Measurements from ENCODE around the gene NNMT. TPM values are rescaled to one million over a fixed set of nuclear protein-coding genes. Genes with fewer than 3 reads are reported as not detected.
A peak's percentile ranks its signal among the peaks of the same experiment; 100 is the strongest.

The NNMT gene
- total RNA-seq, 8 experiments from 2014 or later = 0.22 to 73.1 (median 3.0) TPM

DNA sequence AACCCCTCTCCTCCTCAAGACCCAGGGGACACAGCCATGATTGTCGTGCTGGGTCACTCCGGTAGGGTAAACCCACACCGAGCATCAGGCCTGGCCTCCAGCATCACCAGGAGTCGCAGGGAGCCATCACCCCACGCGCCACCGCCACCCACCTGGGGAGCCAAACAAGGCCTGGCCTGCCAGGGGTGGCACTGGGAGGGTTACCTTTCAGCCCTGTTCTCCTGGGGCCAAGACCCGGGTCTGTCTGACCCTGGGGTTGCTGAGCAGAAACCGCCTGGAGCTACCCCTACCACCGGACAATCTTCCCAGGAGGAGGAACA, 39.3 kb upstream of the NNMT start:
- ATAC-seq (replicated peaks in 6 of 8) = no peak
- Histone ChIP-seq H3K27ac (peak overlapping the region; percentile 19 to 74), H3K4me3 (no peak overlapping the region), H3K4me1 (replicated peaks in 1 of 2) (peaks cover 58 to 78% of the 10 kb centered on the region in 2 donors)
- in situ Hi-C loops (cut with MboI; ENCODE audit: low pct_unique_long_range_greater_than_20kb in 2 of 9, low sequenced_read_pairs in 9 of 9, unreplicated experiment in 9 of 9) = loop anchor here in 8 of 9 experiments (10.0 to 25.0 kb wide), 5 partner anchors 220 to 945 kb away; partner anchors contain the start of genes HTR3A (in 3 of the 8), USP28 (in 3 of the 8) and TTC12 (in 1 of the 8)
- 37 to 47% (median 38%) methylated on average over 2 to 3 of the region's 10 CpGs; no CpG with 5 or more reads in 7 of the 10 experiments for WGBS, 10 experiments

DNA sequence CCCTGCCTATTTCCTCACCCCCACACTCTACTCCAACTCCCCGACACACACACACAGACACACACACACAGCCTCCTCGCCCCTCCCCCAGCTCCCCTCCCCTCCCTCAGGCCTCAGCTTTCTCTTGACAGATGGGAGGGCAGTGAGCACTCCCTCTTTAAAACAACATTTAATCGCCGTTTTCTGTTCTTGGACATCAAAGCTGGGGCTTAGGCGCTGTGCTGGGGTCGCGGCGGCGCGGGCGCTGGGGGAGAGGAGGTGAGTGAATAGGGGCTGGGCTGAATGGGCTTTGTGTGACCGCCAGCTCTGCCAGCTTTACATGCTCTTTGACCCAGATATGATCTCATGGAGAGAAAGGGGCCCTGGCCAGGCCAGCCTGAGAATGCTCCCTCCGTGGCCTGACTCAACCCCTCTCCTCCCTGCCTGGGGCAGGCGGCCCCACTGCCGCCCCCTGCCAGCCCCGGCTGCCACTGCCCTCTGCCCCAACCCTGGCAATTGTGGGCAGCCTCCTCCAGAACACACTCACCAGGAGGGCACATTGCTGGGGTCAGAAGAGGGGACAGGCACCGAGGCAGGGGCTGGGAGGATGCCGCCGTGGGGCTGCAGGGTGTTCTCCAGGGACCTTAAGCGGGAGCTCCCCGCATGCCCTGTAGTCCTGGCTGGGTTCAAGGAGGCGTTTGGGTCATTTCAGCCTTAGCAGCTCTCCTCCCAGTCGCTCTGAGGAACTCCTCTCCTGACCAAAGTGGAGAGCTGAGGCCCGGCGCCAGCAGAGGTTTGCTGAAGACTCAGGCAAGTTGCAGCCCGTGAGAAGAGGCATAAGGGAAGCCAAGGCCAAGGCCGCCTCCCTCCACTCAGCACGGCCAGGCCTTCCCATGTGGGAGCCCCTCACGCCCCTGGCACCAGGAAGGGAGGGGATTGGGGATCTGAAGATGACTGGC, 38.3 kb upstream of the NNMT start:
- ATAC-seq (replicated peaks in 6 of 8) = peak in 5 of 8 experiments; percentile 80 to 90 (median 83)
- in situ Hi-C loops (cut with MboI; ENCODE audit: low pct_unique_long_range_greater_than_20kb in 2 of 9, low sequenced_read_pairs in 9 of 9, unreplicated experiment in 9 of 9) = loop anchor here in 8 of 9 experiments (10.0 to 25.0 kb wide), 5 partner anchors 221 to 946 kb away; partner anchors contain the start of genes HTR3A (in 3 of the 8), USP28 (in 3 of the 8) and TTC12 (in 1 of the 8)
- 0 to 40% (median 10%) methylated on average over 1 of the region's 29 CpGs; no CpG with 5 or more reads in 4 of the 10 experiments for WGBS, 10 experiments

DNA sequence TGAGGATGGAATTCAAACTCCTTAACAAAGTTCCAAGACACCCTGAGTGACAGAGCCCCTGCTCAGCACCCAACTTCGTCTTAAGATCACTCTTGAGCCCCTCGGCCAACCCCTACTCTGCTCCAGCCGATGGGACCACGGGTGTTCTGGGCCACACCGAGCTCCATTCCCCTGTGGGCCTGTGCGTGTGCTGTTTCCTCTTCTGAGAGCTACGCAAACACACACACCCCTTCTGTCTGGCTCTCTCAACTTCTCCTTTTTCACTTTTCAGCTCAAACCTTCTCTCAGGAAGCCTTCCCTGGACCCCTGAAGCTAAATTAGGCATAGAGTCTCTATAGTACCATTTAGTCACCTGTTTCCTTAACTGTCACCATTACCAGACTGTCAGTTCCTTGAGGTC, 37.5 kb upstream of the NNMT start:
- no peak overlapping the region for H3K27ac ChIP-seq
- ATAC-seq (replicated peaks in 6 of 8) = no peak
- in situ Hi-C loops (cut with MboI; ENCODE audit: low pct_unique_long_range_greater_than_20kb in 2 of 9, low sequenced_read_pairs in 9 of 9, unreplicated experiment in 9 of 9) = loop anchor here in 8 of 9 experiments (10.0 to 25.0 kb wide), 5 partner anchors 221 to 946 kb away; partner anchors contain the start of genes HTR3A (in 3 of the 8), USP28 (in 3 of the 8) and TTC12 (in 1 of the 8)
- WGBS, 10 experiments = 50 to 100% (median 63%) methylated on average over 1 to 7 of the region's 7 CpGs; no CpG with 5 or more reads in 5 of the 10 experiments
- no peak overlapping the region for H3K4me3 ChIP-seq
- peaks cover 42 to 61% of the 10 kb centered on the region in 2 donors for H3K4me1 ChIP-seq (replicated peaks in 1 of 2)

More for the DNA sequence above, 38.3 kb upstream of the NNMT start:
- peak overlapping the region in 1 of 5 donors; percentile 18 for H3K4me3 ChIP-seq
- peak overlapping the region; percentile 19 to 74 for H3K27ac ChIP-seq
- H3K4me1 ChIP-seq (replicated peaks in 1 of 2) = peaks cover 50 to 69% of the 10 kb centered on the region in 2 donors

DNA sequence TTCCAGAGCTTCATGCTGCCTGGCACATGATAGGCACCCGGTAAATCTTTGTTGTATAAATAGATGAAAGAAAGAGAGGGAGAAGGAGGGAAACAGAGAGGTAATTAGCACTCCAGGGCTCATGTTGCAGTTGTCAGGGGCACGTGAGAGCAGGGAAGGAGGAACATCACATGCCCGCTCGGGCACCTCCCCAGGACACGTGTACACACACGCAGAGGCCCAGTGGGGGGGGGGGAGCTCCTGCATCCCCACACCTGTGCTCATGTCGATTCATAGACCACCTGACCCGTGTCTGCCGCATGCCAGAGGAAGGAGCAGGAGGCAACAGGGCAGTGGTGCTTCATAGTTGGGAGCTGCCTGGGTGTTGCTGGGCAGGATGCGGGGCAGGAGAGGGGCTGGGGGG, 37.1 kb upstream of the NNMT start:
- 0 to 100% (median 72%) methylated on average over 1 to 4 of the region's 10 CpGs; no CpG with 5 or more reads in 3 of the 10 experiments for WGBS, 10 experiments
- no peak for ATAC-seq (replicated peaks in 6 of 8)
- in situ Hi-C loops (cut with MboI; ENCODE audit: low pct_unique_long_range_greater_than_20kb in 2 of 9, low sequenced_read_pairs in 9 of 9, unreplicated experiment in 9 of 9) = loop anchor here in 8 of 9 experiments (10.0 to 25.0 kb wide), 5 partner anchors 222 to 947 kb away; partner anchors contain the start of genes HTR3A (in 3 of the 8), USP28 (in 3 of the 8) and TTC12 (in 1 of the 8)
- H3K4me1 ChIP-seq (replicated peaks in 1 of 2) = peaks cover 41 to 56% of the 10 kb centered on the region in 2 donors
- H3K4me3 ChIP-seq = no peak overlapping the region
- H3K27ac ChIP-seq = no peak overlapping the region

DNA sequence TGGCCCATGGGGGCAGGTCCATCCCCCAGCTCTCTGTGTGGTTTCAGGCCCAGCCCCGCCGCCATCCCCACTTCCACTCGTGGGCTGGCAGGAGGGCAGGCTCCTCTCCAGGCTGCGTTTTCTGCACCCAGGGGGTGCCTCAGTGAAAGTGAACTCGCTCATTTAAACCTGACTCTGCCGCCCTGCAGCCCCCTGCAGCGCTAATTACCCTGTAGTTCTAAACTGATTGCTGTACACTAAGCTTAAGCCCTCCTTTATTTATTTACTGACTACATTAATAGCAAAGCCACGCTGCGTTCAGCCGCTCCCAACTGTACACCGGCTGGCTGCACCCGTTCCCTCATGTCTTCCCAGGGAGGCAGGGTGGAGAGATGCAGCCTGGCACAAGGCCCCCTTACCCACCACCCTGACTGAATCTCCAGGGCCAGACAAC, 36.6 kb upstream of the NNMT start:
- WGBS, 10 experiments = 60 to 97% (median 88%) methylated on average over 1 to 5 of the region's 12 CpGs; no CpG with 5 or more reads in 5 of the 10 experiments
- in situ Hi-C loops (cut with MboI; ENCODE audit: low pct_unique_long_range_greater_than_20kb in 2 of 9, low sequenced_read_pairs in 9 of 9, unreplicated experiment in 9 of 9) = loop anchor here in 8 of 9 experiments (10.0 to 25.0 kb wide), 5 partner anchors 222 to 947 kb away; partner anchors contain the start of genes HTR3A (in 3 of the 8), USP28 (in 3 of the 8) and TTC12 (in 1 of the 8)
- no peak for ATAC-seq (replicated peaks in 6 of 8)
- Histone ChIP-seq H3K4me1 (replicated peaks in 1 of 2) (peaks cover 41 to 52% of the 10 kb centered on the region in 2 donors), H3K27ac (no peak overlapping the region), H3K4me3 (no peak overlapping the region)

DNA sequence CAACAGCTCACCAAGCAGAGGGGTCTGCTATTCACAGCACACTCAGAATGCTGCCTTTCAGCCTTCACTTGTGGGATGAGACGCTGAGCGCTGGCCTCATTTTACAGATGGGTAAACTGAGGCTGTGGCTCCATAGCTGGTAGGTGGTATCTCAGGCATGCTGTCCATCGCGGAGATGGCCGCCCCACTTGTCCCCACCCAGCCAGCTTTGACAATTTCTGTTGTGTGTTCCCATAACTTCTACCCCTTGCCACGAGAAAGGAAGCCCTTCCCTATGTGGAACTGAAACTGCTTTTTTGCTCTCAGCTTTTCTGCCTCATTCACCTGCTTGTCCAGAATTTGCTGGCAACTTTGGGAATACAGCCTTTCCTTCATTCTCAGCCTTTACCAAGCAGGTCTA, 36.1 kb upstream of the NNMT start:
- in situ Hi-C loops (cut with MboI; ENCODE audit: low pct_unique_long_range_greater_than_20kb in 2 of 9, low sequenced_read_pairs in 9 of 9, unreplicated experiment in 9 of 9) = loop anchor here (10.0 to 25.0 kb wide), 5 partner anchors 223 to 948 kb away; partner anchors contain the start of genes HTR3A (in 3 of the 9), USP28 (in 3 of the 9) and TTC12 (in 1 of the 9)
- H3K4me1 ChIP-seq (replicated peaks in 1 of 2) = peaks cover 37 to 47% of the 10 kb centered on the region in 2 donors
- ATAC-seq (replicated peaks in 6 of 8) = no peak
- no peak overlapping the region for H3K4me3 ChIP-seq
- H3K27ac ChIP-seq = no peak overlapping the region
- 50 to 100% (median 93%) methylated on average over 2 to 6 of the region's 6 CpGs; no CpG with 5 or more reads in 5 of the 10 experiments for WGBS, 10 experiments

DNA sequence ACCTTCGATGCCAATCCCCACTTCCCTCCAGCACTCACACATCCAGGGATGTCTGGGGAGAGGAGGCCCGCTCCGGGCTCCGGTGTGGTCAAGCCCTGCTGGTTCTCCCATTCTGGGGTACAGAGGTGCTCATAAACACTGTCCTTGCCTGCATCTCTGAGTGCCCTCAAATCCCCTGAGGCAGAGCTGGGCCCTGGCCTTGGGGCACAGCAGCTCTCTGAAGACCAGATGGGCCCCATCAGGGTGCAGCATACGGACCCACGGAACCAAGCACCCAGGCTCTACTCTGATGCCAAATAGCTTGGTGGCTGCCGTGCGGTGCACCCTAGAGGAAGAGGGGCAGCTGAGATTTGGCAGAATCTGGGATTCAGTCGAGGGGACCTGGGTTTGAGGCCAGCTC, 35.7 kb upstream of the NNMT start:
- Histone ChIP-seq H3K4me3 (no peak overlapping the region), H3K27ac (no peak overlapping the region), H3K4me1 (replicated peaks in 1 of 2) (peaks cover 33 to 43% of the 10 kb centered on the region in 2 donors)
- in situ Hi-C loops (cut with MboI; ENCODE audit: low pct_unique_long_range_greater_than_20kb in 2 of 9, low sequenced_read_pairs in 9 of 9, unreplicated experiment in 9 of 9) = loop anchor here (10.0 to 25.0 kb wide), 5 partner anchors 223 to 948 kb away; partner anchors contain the start of genes HTR3A (in 3 of the 9), USP28 (in 3 of the 9) and TTC12 (in 1 of the 9)
- ATAC-seq (replicated peaks in 6 of 8) = no peak
- WGBS, 10 experiments = 20 to 81% (median 76%) methylated on average over 1 to 3 of the region's 9 CpGs; no CpG with 5 or more reads in 6 of the 10 experiments

DNA sequence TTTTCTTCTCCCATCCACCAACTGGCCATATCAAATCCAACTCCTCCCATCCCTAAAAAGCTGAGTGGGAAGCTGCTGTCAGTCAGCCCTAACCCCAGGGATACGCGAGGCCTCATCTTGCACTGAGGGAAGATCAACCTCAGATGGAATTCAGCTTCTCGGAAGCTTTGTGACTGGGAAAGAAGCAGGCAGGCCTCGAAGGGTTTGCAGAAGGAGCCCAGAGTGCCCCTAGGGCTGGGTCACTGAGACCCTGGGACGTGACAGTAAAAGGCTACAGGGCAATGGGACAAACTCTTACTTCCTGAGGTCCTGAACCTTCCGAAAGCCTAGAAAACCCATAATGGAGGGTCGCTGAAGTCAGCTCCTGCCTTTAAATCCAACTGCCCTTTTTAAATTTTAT, 34.4 kb upstream of the NNMT start:
- Histone ChIP-seq H3K4me1 (replicated peaks in 1 of 2) (peaks cover 21 to 30% of the 10 kb centered on the region in 2 donors), H3K4me3 (no peak overlapping the region), H3K27ac (no peak overlapping the region)
- in situ Hi-C loops (cut with MboI; ENCODE audit: low pct_unique_long_range_greater_than_20kb in 2 of 9, low sequenced_read_pairs in 9 of 9, unreplicated experiment in 9 of 9) = loop anchor here (10.0 to 25.0 kb wide), 5 partner anchors 224 to 949 kb away; partner anchors contain the start of genes HTR3A (in 3 of the 9), USP28 (in 3 of the 9) and TTC12 (in 1 of the 9)
- 20 to 100% (median 71%) methylated on average over 1 to 7 of the region's 7 CpGs; no CpG with 5 or more reads in 5 of the 10 experiments for WGBS, 10 experiments
- ATAC-seq (replicated peaks in 6 of 8) = no peak

DNA sequence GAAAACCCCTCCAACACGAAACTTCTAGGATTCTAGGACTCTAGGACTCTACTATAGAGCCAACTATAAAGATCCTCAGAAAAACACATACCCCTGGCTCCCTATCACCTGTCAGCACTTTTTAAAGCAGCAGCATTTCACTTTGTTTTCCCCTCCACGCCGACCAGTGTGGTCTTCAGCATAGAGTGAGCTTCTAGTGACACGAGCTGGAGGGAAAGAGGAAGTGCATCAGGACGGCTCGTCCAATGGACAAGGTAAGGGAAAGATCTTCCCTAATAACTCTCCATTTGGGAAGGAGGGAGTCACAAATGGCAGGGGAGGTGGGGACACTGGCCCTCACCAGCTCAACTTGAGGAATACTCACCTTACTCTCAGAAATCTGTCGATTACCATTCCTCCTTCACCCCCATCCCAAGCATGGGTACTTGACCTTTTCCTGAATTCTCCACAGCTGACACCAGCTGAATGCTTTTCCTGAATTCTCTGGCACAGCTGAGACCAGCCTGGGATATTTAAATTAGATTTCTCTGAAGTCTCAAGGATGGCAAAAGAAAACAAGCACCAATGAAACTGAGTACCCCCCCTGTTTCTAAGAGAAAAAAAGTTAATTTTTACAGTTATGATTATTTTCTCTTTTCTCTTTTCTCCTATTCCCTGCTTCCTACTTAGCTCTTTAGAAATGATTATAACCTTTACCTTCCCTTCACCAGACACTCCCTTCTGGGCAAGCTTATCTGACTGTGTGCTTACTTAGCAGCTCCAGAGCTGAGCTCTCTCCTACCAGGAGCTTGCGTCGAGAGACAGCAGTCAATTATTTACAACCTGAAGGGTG, 33.3 kb upstream of the NNMT start:
- peak; percentile 34 to 91 (median 59) for ATAC-seq (replicated peaks in 6 of 8)
- H3K4me3 ChIP-seq = no peak overlapping the region
- peaks cover 10 to 19% of the 10 kb centered on the region in 2 donors for H3K4me1 ChIP-seq (replicated peaks in 1 of 2)
- H3K27ac ChIP-seq = no peak overlapping the region
- in situ Hi-C loops (cut with MboI; ENCODE audit: low pct_unique_long_range_greater_than_20kb in 2 of 9, low sequenced_read_pairs in 9 of 9, unreplicated experiment in 9 of 9) = loop anchor here (10.0 to 25.0 kb wide), 5 partner anchors 226 to 951 kb away; partner anchors contain the start of genes HTR3A (in 3 of the 9), USP28 (in 3 of the 9) and TTC12 (in 1 of the 9)
- 0 to 100% (median 23%) methylated on average over 1 to 8 of the region's 9 CpGs for WGBS, 10 experiments

DNA sequence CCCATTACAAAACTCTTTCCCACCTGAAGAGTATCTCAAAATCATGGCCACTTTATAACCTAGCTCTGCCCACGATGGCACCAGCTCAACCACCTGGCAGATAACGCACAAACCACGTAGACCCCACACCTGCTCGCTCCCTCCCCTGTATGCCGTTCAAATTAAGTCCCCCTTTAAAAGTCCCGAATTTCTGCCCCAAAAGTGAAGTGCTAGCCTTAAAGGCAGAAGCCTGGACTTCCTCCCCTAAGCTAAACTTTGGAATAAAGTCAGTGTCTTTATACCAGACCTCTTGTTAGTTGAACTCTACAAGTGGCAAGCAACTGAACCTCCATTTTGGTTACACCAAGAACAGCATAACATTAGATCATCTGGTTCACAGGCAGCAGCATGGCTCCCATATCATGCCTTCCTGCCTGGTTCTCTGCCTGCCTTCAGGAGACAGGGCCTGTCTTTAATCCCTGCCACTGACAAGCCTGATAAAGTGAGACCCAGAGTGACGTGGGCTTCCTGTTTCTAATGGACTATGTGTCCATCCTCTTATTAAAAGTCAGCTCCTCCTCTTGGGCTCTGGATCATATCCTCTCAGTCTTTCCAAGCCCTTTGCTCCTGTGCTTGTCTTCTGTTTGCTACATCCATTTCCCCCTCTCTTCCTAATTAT, 32.6 kb upstream of the NNMT start:
- H3K4me1 ChIP-seq (replicated peaks in 1 of 2) = peaks cover 3 to 11% of the 10 kb centered on the region in 2 donors
- in situ Hi-C loops (cut with MboI; ENCODE audit: low pct_unique_long_range_greater_than_20kb in 2 of 9, low sequenced_read_pairs in 9 of 9, unreplicated experiment in 9 of 9) = loop anchor here (10.0 to 25.0 kb wide), 5 partner anchors 226 to 951 kb away; partner anchors contain the start of genes HTR3A (in 3 of the 9), USP28 (in 3 of the 9) and TTC12 (in 1 of the 9)
- no peak for ATAC-seq (replicated peaks in 6 of 8)
- WGBS, 10 experiments = 0 to 100% (median 67%) methylated on average over 1 to 7 of the region's 7 CpGs; no CpG with 5 or more reads in 1 of the 10 experiments
- no peak overlapping the region for H3K4me3 ChIP-seq
- no peak overlapping the region for H3K27ac ChIP-seq

DNA sequence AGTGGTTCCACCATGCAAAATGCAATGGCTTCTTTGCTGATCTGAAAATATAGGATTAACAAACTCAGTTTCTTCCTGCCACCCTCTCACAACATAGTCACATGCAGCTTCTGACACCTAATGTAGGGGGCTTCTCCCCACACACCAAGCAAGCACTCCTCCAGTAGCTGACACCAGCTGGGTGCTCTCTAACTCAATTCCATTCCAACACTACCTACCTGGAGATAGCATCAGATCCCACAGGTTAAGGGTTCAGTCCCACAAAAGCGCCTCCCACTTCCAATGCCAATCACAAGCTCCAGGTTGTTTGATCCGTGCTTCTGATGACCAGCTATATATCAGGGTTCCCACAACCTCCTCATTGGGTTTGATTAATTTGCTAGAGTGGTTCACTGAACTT, 31.8 kb upstream of the NNMT start:
- peaks cover 3 to 8% of the 10 kb centered on the region in 2 donors for H3K4me1 ChIP-seq (replicated peaks in 1 of 2)
- in situ Hi-C loops (cut with MboI; ENCODE audit: low pct_unique_long_range_greater_than_20kb in 2 of 9, low sequenced_read_pairs in 9 of 9, unreplicated experiment in 9 of 9) = loop anchor here (10.0 to 25.0 kb wide), 5 partner anchors 227 to 952 kb away; partner anchors contain the start of genes HTR3A (in 3 of the 9), USP28 (in 3 of the 9) and TTC12 (in 1 of the 9)
- H3K4me3 ChIP-seq = no peak overlapping the region
- 21 to 100% (median 80%) methylated on average over 1 to 2 of the region's 2 CpGs; no CpG with 5 or more reads in 7 of the 10 experiments for WGBS, 10 experiments
- ATAC-seq (replicated peaks in 6 of 8) = no peak
- no peak overlapping the region for H3K27ac ChIP-seq

Data from motor neuron (in vitro differentiated cells).